A673 (cell line): ENCODE results near the gene HELZ.

Source experiments
- CTCF ChIP-seq: fragments of 300-800, 200-600 bp; sonication (generic); conservative IDR thresholded peaks from 2 replicates; pipeline ENCODE4 v1.5.1; 2017; ENCODE audit warnings: low read depth, mild to moderate bottlenecking, antibody characterized with exemption, low read length, moderate library complexity, mixed read lengths
- EZH2 ChIP-seq: fragments of 200-600 bp; sonication (generic); IDR thresholded peaks from 2 replicates; pipeline ENCODE4 v1.6.1; 2017; ENCODE audit warnings: borderline replicate concordance, low read depth, mild to moderate bottlenecking, mixed read lengths, antibody characterized with exemption, low read length; ENCODE audit not compliant: poor library complexity, severe bottlenecking

GRCh38 chr17:67095803-67096202 lies 149.2 kb downstream of the HELZ start:
- TF ChIP-seq CTCF (no peak), EZH2 (no peak)
